Prostate gland (tissue), 2 donors: ENCODE results near the gene TEPSIN. TPM values are rescaled to one million over a fixed set of nuclear protein-coding genes. Genes with fewer than 3 reads are reported as not detected.

ENCODE experiments used
- DNase-seq: peaks from one replicate; pipeline ENCODE4 v3.0.0-alpha.2; 2019; ENCODE audit warnings: low spot score
- H3K27ac ChIP-seq, 2 donors: fragments of 200-600 bp; sonication (generic); 2 replicates each; pipeline ENCODE4 v1.5.1; 2017 to 2019
- H3K27me3 ChIP-seq: fragments of 200-600 bp; sonication (generic); replicated peaks from 2 replicates; pipeline ENCODE4 v1.5.1; 2019; ENCODE audit not compliant: insufficient read depth
- H3K36me3 ChIP-seq, 2 donors: fragments of 200-600 bp; sonication (generic); 1 replicate in 1 of 2; 2 replicates in 1 of 2; pipeline versions ENCODE4 v1.5.1 to v1.8.1; 2017 to 2019
- H3K4me1 ChIP-seq: fragments of 200-600 bp; sonication (generic); replicated peaks from 2 replicates; pipeline ENCODE4 v1.5.1; 2019
- H3K4me3 ChIP-seq, 2 donors: fragments of 200-600 bp; sonication (generic); 2 replicates each; pipeline ENCODE4 v1.5.1; 2017 to 2019
- H3K9me3 ChIP-seq: fragments of 200-600 bp; sonication (generic); 2 replicates; pipeline ENCODE4 v1.5.1; 2017
- POLR2A ChIP-seq: fragments of 450-650 bp; IDR thresholded peaks from one replicate; pipeline ENCODE4 v1.6.1; 2016; ENCODE audit warnings: antibody characterized with exemption, mild to moderate bottlenecking
- POLR2AphosphoS5 ChIP-seq: sonication (generic); formaldehyde crosslinking; IDR thresholded peaks from one replicate; pipeline ENCODE4 v1.6.1; 2017; ENCODE audit warnings: antibody characterized with exemption
- WGBS: methylation state at CpG from one replicate; pipeline ENCODE4 v1.1.5; 2018; 5-methylcytosine and 5-hydroxymethylcytosine counted together
- intact Hi-C: fragments of 100-400 bp; cut with DNase I; formaldehyde crosslinking; loops from one replicate; pipeline ENCODE4 v1.14.2; 2022
- total RNA-seq, 2 donors: library from RNA; depleted of rRNA; stranded (reverse); fragments of >200 nt; gene quantifications; one replicate each; pipeline ENCODE4 v1.1.0, GENCODE V29; 2016
- TF ChIP-seq, protein P1 (sequence below), 4 experiments: fragments of 200-600 bp in 2 of 4; fragments of 450-650 bp in 2 of 4; sonication (generic) in 2 of 4; IDR thresholded peaks; 1 replicate in 3 of 4; 2 replicates in 1 of 4; pipeline ENCODE4 v1.5.1; 2016 to 2019; ENCODE audit warnings: antibody characterized with exemption in 4 of 4, mild to moderate bottlenecking in 2 of 4, moderate library complexity in 2 of 4

The TEPSIN gene
- total RNA-seq, 2 donors from 2014 or later = 35.6 to 81.5 TPM

DNA sequence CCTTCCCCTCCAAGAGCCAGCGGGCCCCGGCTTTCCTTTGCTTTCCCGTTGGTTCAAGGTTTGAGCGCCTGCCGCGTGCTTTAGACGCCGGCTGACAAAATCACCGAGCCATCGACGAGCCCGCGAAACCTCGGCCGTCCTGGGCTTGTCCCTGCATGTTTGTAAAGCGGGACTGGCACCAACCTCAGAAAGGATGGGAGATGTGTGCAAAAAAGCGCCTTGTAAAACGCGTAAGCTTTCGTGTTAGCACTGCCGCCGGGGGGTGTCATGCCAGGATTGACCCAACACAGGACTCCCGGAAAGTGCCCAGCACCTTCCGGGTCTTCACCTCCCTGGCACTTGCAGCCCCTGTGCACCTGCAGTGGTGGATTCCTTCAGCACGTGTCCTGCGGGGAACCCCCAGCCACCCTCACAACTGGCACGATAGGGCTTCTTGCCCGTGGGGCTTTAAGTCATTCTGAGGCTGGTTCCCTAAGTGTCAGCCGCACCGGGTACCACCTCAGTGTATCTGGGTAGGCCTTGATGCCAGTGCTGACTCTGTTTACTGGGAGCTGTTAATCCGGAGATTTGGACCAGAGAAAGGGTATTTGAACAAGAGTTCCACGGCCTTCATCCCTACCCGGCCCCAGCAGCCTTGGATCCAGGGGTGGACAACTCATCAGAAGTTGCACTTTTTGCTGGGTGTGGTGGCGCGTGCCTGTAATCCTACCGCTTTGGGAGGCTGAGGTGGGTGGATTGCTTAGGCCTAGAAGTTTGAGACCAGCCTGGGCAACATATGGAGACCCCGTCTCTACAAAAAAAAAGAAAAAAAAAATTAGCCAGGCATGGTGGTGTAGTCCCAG, 1.1 kb upstream of the TEPSIN start:
- Histone ChIP-seq H3K36me3 (no peaks in the 10 kb centered on the region), H3K27ac (peak overlapping the region; percentile 75 to 76), H3K4me3 (peak overlapping the region; percentile 87 to 98), H3K27me3 (no peaks in the 10 kb centered on the region), H3K9me3 (no peaks in the 10 kb centered on the region), H3K4me1 (peaks cover 7% of the 10 kb centered on the region)
- no peak for TF ChIP-seq POLR2AphosphoS5
- TF ChIP-seq POLR2A = no peak
- TF ChIP-seq, protein P1, sequence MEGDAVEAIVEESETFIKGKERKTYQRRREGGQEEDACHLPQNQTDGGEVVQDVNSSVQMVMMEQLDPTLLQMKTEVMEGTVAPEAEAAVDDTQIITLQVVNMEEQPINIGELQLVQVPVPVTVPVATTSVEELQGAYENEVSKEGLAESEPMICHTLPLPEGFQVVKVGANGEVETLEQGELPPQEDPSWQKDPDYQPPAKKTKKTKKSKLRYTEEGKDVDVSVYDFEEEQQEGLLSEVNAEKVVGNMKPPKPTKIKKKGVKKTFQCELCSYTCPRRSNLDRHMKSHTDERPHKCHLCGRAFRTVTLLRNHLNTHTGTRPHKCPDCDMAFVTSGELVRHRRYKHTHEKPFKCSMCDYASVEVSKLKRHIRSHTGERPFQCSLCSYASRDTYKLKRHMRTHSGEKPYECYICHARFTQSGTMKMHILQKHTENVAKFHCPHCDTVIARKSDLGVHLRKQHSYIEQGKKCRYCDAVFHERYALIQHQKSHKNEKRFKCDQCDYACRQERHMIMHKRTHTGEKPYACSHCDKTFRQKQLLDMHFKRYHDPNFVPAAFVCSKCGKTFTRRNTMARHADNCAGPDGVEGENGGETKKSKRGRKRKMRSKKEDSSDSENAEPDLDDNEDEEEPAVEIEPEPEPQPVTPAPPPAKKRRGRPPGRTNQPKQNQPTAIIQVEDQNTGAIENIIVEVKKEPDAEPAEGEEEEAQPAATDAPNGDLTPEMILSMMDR (IDR thresholded peaks at IDR 0.05) = no peak
- WGBS = 13% methylated on average over 35 of the region's 37 CpGs
- intact Hi-C loops = loop anchor here (5.0 to 10.0 kb wide), 2 partner anchors 98 to 245 kb away; partner anchors contain the start of gene CHMP6
- no peak for DNase-seq

DNA sequence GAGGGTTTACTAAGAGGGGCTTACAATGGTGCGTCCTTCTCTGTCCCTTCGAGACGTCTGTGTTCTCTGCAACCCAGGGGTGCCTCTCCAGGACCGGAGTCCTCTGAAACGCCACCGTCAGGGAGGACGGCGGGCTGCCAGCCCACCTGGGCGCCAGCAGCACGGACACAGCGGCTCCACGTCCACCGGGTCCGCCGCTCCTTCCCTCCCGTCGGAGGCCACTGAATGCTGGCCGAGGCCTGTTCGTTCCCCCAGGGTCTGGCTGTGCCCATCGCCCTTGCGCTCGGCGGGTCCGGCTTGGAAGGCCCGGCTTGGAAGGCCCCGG, 403 bp downstream of the TEPSIN start:
- 0% methylated on average over 14 of the region's 26 CpGs for WGBS
- intact Hi-C loops = no loop called here
- DNase-seq = no peak
- Histone ChIP-seq H3K36me3 (no peaks in the 10 kb centered on the region), H3K4me1 (peaks cover 7% of the 10 kb centered on the region), H3K9me3 (no peaks in the 10 kb centered on the region), H3K4me3 (peak overlapping the region; percentile 87 to 98), H3K27ac (peak overlapping the region in 1 of 2 donors; percentile 30), H3K27me3 (no peaks in the 10 kb centered on the region)
- TF ChIP-seq, protein P1 (IDR thresholded peaks at IDR 0.05) = no peak
- TF ChIP-seq POLR2A = no peak
- TF ChIP-seq POLR2AphosphoS5 = no peak

GRCh38 chr17:81237591-81238489, 1.0 kb downstream of the TEPSIN start:
- H3K4me3 ChIP-seq = peak overlapping the region; percentile 87 to 98
- DNase-seq = no peak
- no peaks in the 10 kb centered on the region for H3K36me3 ChIP-seq
- H3K9me3 ChIP-seq = no peaks in the 10 kb centered on the region
- WGBS = 49% methylated on average over 35 of the region's 36 CpGs
- H3K27ac ChIP-seq = peak overlapping the region in 1 of 2 donors; percentile 30
- H3K4me1 ChIP-seq = peaks cover 7% of the 10 kb centered on the region
- no peaks in the 10 kb centered on the region for H3K27me3 ChIP-seq
- TF ChIP-seq, protein P1 (IDR thresholded peaks at IDR 0.05) = no peak
- TF ChIP-seq POLR2A (no peak), POLR2AphosphoS5 (no peak)
- intact Hi-C loops = no loop called here

DNA sequence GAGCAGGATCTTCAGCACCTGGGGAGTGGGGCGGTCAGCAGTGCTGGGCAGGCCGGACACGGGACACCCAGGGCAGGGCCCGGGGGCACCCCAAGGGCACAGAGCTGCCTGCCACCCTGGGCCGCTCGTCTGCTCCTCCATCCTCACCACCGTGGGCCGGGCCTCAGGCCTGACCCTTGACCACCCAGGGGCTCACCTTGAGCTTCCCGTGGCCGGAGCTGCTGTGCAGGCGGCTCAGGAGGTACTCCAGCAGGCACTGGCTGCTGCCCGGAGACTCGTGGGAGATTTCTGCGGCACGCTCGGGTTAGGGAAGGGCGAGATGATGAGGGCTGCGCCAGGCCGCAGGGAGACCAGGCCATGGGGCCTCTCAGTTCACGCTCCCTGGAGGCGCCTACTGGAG, 2.1 kb downstream of the TEPSIN start:
- H3K9me3 ChIP-seq = no peaks in the 10 kb centered on the region
- no peaks in the 10 kb centered on the region for H3K27me3 ChIP-seq
- no peak for DNase-seq
- H3K4me3 ChIP-seq = no peak overlapping the region
- TF ChIP-seq, protein P1 (IDR thresholded peaks at IDR 0.05) = no peak
- no peak for TF ChIP-seq POLR2A
- TF ChIP-seq POLR2AphosphoS5 = no peak
- WGBS = 96% methylated on average over 13 of the region's 21 CpGs
- intact Hi-C loops = no loop called here
- H3K4me1 ChIP-seq = peaks cover 7% of the 10 kb centered on the region
- H3K27ac ChIP-seq = no peak overlapping the region
- no peaks in the 10 kb centered on the region for H3K36me3 ChIP-seq
